Coronary artery (tissue), 2 donors: ENCODE data around the gene CASZ1.

ENCODE experiments used
- DNase-seq: peaks from one replicate; pipeline ENCODE4 v3.0.0-alpha.2; 2017; ENCODE audit warnings: low spot score
- H3K27ac ChIP-seq, 2 donors: fragments of 200-600 bp; sonication (generic); one replicate each; pipeline ENCODE4 v1.5.1; 2016 to 2019
- H3K4me3 ChIP-seq: fragments of 200-600 bp; sonication (generic); 2 replicates; pipeline ENCODE4 v1.5.1; 2016; ENCODE audit warnings: mild to moderate bottlenecking, moderate library complexity
- CTCF ChIP-seq: fragments of 200-600 bp; sonication (generic); IDR thresholded peaks from one replicate; pipeline ENCODE4 v1.5.1; 2019; ENCODE audit warnings: antibody characterized with exemption

CASZ1 gene

DNA sequence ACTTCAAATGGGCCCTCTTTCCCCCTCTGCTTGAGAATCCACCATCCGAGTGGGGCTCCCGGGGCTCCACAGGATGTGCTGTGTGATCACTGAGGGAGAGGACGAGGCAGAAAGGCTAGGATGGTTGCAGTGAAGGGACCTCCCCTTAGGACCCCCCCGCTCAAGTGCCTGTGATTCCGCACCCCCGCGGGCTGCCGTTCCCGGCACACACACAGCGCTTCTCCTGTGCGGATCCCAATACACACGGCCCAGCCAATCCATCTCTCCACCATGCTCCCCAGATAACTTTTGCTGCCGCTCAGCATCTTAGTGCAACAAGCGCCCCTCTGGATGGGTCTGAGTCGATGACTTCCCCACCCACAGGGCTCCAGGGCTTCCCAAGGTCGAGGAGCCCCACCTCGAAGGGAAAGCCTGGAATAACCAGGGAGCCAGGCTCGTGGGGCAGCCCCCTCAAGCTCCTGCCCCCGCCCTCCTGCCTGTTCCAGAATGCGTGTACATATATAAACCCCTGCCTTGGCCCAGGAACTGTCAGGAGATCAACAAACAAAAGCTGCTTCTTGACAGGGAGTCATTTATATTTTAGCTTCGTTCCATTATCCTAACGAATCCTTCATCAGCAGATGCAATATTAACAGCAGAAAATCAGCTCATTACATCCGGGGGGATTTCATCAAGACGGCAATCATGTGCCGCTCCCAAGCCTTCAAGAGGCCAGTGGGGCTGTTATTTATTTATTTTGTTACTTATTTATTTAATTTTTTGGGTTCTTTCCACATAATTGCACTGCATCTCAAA is 83.7 kb downstream of the CASZ1 start:
- TF ChIP-seq CTCF, result no peak
- no peak for DNase-seq
- Histone ChIP-seq H3K27ac (no peak overlapping the region), H3K4me3 (no peak overlapping the region)

DNA sequence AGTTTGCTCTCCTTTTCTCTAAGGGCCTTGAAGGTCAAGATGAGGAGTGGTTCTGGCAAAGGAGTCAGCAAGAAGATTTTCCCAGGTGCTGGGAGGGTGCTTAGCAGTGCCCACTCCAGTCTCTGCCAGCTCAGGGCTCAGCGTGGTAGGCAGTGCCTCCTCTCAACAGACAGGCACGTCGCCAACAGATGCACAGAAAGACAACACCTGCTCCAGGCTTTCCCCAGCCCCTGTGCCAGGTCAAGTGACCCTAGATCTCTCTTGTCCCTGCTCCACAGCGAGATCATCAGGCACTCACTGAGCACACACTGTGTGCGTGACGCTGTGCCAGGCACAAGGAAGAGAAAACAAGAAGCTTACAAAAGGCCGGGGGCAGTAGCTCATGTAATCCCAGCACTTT is 86.0 kb downstream of the CASZ1 start:
- no peak overlapping the region for H3K27ac ChIP-seq
- no peak for DNase-seq
- TF ChIP-seq CTCF, result no peak
- no peak overlapping the region for H3K4me3 ChIP-seq

DNA sequence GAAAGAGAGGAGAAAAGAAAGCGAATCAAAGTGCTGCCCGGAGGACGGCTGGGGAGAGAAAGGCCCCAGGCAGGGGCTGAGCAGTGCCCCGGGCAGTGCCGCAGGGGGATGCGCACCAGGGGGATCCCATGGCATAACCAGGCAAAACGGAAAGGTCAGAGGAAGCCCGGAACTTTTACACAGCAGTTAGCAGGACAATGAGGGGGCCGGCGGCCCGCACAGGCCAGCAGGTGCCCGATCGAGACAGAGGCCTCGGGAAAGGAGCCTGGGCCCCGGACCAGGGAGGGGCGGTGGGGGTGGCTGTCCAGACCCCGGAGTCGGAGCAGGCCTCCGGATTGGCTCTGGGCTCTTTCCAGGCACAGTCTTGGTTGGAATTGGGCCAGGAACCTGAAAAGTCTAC is 86.8 kb downstream of the CASZ1 start:
- no peak for TF ChIP-seq CTCF
- Histone ChIP-seq H3K27ac (no peak overlapping the region), H3K4me3 (no peak overlapping the region)
- no peak for DNase-seq

DNA sequence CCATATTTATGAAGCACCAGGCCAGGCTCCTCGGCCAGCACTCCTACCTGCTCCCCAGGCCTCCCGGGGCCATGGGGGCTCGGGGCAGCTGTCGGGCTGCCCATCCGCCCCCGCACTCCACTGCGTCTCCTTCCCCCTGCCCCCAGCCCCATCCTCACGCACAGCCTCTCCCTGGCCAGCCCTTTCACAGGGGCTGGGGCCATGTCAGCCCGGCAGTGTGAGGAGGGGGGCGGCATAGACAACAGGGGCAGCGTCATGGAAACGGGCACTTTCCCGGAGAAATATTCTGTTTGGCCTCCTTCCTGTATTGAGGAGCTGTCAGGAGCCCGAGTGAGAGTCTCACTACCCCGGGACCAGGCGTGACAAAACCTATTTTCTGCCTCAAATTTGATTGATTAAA is 87.3 kb downstream of the CASZ1 start:
- DNase-seq, result no peak
- TF ChIP-seq CTCF, result no peak
- Histone ChIP-seq H3K27ac (no peak overlapping the region), H3K4me3 (no peak overlapping the region)

- Histone ChIP-seq H3K27ac (no peak overlapping the region), H3K4me3 (no peak overlapping the region)
- no peak for DNase-seq
- TF ChIP-seq CTCF, result no peak
Measured at GRCh38 chr1:10708757-10709156, 87.7 kb downstream of the CASZ1 start.

- no peak for TF ChIP-seq CTCF
- DNase-seq, result no peak
Measured at GRCh38 chr1:10707208-10707607, 89.2 kb downstream of the CASZ1 start.

DNA sequence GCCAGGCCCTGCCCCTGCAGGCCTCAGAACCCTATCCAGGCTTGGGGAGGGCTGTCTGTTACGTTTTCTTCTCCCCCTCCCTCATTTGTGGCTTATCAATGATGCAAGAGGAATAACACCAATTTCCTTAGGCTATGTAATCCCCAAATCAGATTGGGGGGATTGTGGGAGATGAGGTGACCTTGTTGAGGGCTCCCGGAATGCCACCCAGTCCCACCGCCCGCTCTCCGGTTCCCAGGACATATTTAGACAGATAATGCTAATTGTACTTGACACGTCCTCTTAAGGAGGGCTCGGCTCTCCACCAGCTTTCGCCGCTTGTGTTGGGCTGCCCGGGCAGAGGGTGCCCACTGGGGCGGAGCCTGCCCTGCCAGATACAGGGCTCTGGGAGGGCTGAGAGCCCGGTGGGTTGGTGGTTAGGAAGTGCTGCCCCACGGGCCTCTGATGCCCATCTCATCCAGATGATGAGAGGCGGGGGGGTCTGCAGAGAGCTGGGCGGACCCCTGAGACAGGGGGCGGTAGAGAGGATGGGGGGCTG is 90.0 kb downstream of the CASZ1 start:
- no peak overlapping the region for H3K27ac ChIP-seq
- H3K4me3 ChIP-seq, result no peak overlapping the region
- TF ChIP-seq CTCF, result no peak
- DNase-seq, result no peak

More at GRCh38 chr1:10707208-10707607, 89.2 kb downstream of the CASZ1 start:
- Histone ChIP-seq H3K4me3 (no peak overlapping the region), H3K27ac (no peak overlapping the region)
